GM18519 (cell line): ENCODE data around the gene CTSG.
"Not testable (repeated sequence)": the region's sequence is repeated elsewhere in the genome, so short reads cannot be mapped to it uniquely, and the experiment has no call there.

ENCODE experiments used
- ATAC-seq: cut with Tn5 transposase; IDR thresholded peaks from one replicate; pipeline ENCODE4 v1.9.1; 2021; ENCODE audit warnings: mild to moderate bottlenecking, moderate library complexity; ENCODE audit not compliant: unreplicated experiment, low FRiP score

Gene CTSG

DNA sequence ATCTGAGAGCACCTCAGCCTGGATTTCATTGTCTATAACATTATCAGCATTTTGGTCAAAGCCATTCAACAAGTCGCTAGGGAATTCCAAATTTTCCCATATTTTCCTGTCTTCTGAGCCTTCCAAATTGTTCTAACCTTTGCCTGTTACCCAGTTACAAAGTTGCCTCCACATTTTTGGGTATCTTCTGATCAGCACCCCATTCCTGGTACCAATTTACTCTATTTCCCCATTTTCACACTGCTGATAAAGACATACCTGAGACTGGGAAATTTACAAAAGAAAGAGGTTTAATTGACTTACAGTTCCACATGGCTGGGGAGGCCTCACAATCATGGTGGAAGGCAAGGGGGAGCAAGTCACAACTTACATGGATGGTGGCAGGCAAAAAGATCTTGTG lies 27.0 kb downstream of the CTSG start:
- ATAC-seq, result not testable (repeated sequence)

DNA sequence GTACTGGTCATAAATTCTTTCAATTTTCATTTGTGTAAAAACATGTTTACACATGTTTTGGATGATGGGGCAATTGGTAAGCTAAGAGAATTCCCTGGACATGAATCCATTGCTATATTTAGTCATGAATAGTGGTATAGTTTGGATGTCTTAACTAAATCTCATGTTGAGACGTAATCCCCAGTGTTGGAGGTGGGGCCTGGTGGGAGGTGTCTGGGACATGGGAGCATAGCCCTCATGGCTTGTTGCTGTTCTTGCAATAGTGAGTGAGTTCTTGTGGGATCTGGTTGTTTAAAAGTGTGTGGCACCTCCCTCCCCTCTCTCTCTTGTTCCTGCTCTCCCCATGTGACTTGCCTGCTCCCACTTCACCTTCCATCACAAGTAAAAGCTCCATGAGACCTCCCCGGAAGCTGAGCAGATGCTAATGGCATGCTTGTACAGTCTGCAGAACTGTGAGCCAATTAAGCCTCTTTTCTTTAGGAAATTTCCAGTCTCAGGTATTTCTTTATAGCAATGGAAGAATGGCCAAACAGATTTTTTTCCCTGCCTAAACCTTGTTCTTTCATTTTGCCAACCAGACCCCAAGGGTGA lies 33.6 kb downstream of the CTSG start:
- ATAC-seq, result no peak

DNA sequence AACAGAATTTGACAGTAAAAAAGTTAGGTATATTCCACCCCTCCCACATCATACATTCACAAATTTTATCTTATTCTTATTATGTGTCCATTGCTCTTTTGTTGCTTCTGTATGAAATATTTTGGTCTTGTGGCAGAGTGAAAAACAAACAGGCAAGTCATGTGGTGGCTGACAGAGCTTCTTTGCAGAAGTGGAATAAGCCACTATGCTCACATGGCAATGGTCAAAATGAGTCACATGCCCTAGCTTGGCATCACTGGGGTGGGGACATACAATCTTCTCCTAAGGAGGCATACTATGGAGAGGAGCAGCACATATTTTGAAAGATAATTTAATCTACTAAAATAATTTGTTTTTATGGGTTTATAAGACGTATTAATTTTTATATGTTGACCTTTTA lies 40.3 kb downstream of the CTSG start:
- ATAC-seq, result no peak

DNA sequence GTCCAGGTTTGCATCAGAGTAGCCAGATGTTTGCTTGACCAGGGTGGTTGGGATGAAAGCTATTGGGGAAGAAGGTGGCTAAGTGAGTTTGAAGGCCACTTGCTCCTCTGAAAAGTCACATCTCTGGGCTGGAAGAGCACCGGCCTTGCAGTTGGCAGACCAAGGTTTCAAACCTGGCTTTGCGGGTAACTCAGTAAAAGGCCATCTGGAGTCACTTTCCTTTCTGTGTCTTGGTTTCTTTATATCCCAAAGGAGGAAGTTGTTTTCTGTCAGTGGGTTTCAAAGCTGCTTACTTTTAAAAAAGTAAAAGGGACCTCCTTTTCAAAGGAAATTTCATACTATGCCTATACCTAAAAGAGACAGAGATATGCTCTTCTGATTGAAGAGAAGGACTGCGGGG lies 41.8 kb downstream of the CTSG start:
- no peak for ATAC-seq

DNA sequence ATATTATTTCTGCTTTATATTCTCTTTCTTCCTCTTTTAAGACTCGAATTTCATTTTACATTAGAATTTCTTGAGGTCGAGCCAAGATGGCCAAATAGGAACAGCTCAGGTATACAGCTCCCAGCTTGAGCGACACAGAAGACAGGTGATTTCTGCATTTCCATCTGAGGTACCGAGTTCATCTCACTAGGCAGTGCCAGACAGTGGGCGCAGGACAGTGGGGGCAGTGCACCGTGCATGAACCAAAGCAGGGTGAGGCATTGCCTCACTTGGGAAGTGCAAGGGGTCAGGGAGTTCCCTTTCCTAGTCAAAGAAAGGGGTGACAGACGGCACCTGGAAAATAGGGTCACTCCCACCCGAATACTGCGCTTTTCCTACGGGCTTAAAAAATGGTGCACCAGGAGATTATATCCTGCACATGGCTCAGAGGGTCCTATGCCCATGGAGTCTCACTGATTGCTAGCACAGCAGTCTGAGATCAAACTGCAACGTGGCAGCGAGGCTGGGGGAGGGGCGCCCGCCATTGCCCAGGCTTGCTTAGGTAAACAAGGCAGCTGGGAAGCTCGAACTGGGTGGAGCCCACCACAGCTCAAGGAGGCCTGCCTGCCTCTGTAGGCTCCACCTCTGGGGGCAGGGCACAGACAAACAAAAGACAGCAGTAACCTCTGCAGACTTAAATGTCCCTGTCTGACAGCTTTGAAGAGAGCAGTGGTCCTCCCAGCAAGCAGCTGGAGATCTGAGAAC lies 50.0 kb downstream of the CTSG start:
- not testable (repeated sequence) for ATAC-seq
